Right lung (tissue), 10 donors: ENCODE results near the gene TMEM271. TPM values are rescaled to one million over a fixed set of nuclear protein-coding genes. Genes with fewer than 3 reads are reported as not detected.

Source experiments
- DNase-seq, 2 donors: peaks; one replicate each; pipeline ENCODE4 v3.0.0-alpha.2; 2013
- long read RNA-seq, 8 donors: transcript quantifications; one replicate each; lab custom pipeline, GENCODE V29; 2026
- polyA plus RNA-seq, 5 donors: library from polyadenylated mRNA; unstranded; fragments of 120-200 nt; gene quantifications; one replicate each; pipeline versions ENCODE4 v1.2.1 to v1.2.3, GENCODE V29; 2013; ENCODE audit warnings: inconsistent platforms in 1 of 5, low replicate concordance in 1 of 5; ENCODE audit not compliant: insufficient read length in 5 of 5, insufficient read depth in 1 of 5

The TMEM271 gene
- polyA plus RNA-seq = under 1 TPM in 1 of 5 donors, not detected in 4; 0.05 TPM
- long read RNA-seq, donor 1 = 0 reads
- long read RNA-seq, donor 2 = 0 reads
- long read RNA-seq, donor 3 = 0 reads
- long read RNA-seq, donor 4 = 0 reads
- long read RNA-seq, donor 5 = 0 reads
- long read RNA-seq, donor 6 = 0 reads
- long read RNA-seq, donor 7 = 0 reads
- long read RNA-seq, donor 8 = 0 reads

GRCh38 chr4:576245-576821, at the start of gene TMEM271:
Gene TMEM271 (minus strand): TSS chr4:576295. CDS start chr4:576062, 233 bp downstream.
- DNase-seq = no peak

GRCh38 chr4:625631-626161, 49.6 kb upstream of the TMEM271 start:
- DNase-seq = no peak

GRCh38 chr4:624705-625590, 48.9 kb upstream of the TMEM271 start, which contains the start of gene PDE6B:
Gene PDE6B (plus strand): TSS chr4:625573. CDS start chr4:625627, 54 bp downstream.
- DNase-seq = no peak

GRCh38 chr4:623914-624566, 47.9 kb upstream of the TMEM271 start:
- DNase-seq = no peak

- no peak for DNase-seq
These were observed 47.2 kb upstream of the TMEM271 start for GRCh38 chr4:622996-623913.

GRCh38 chr4:622071-622995, 46.2 kb upstream of the TMEM271 start:
- no peak for DNase-seq

GRCh38 chr4:621296-622070, 45.4 kb upstream of the TMEM271 start:
- no peak for DNase-seq

GRCh38 chr4:620851-621261, 44.8 kb upstream of the TMEM271 start:
- DNase-seq = no peak

GRCh38 chr4:620201-620600, 44.1 kb upstream of the TMEM271 start:
- no peak for DNase-seq

GRCh38 chr4:617644-618641, 41.8 kb upstream of the TMEM271 start:
- peak in 1 of 2 donors; percentile 21 for DNase-seq

- no peak for DNase-seq
These were observed 41.0 kb upstream of the TMEM271 start for GRCh38 chr4:616911-617643.

- DNase-seq = no peak
These were observed 40.0 kb upstream of the TMEM271 start for GRCh38 chr4:616091-616490.

- DNase-seq = no peak
These were observed 37.0 kb upstream of the TMEM271 start for GRCh38 chr4:613126-613525.

GRCh38 chr4:612749-613125, 36.6 kb upstream of the TMEM271 start:
- DNase-seq = no peak

GRCh38 chr4:612052-612748, 36.1 kb upstream of the TMEM271 start:
- no peak for DNase-seq
